Measurements from ENCODE around the gene CCL28. TPM values are rescaled to one million over a fixed set of nuclear protein-coding genes. Genes with fewer than 3 reads are reported as not detected.

CCL28 gene
- total RNA-seq, 2 donors from 2014 or later, result 4.4 to 6.3 TPM

DNA sequence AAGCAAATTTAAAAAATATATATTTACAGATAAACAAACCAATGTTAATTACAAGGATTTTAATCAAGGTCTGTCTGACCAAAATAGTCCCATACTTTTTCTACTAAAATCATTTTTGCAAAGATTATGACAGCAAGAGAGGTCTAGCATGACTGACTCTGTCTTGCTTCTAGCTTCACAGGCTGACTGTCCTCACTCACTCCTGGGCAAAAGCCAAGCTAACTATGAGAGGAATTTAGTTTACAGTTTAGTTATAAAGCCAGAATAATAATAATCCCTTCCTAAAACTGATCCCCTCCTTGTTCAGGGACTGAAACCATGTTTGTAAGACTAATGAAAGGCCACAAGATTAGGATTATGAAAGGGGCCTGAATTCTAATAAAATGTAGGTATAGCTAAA is 53.5 kb downstream of the CCL28 start:
- no peak for DNase-seq (ENCODE audit: low spot score)
- H3K4me3 ChIP-seq, result no peak overlapping the region
- H3K27ac ChIP-seq, result no peak overlapping the region
- H3K36me3 ChIP-seq, result no peaks in the 10 kb centered on the region
- H3K27me3 ChIP-seq (replicated peaks; ENCODE audit: insufficient read depth), result no peaks in the 10 kb centered on the region
- intact Hi-C loops (cut with DNase I), result no loop called here
- H3K9me3 ChIP-seq, result no peaks in the 10 kb centered on the region
- no peaks in the 10 kb centered on the region for H3K4me1 ChIP-seq (replicated peaks)
- TF ChIP-seq, protein P1, sequence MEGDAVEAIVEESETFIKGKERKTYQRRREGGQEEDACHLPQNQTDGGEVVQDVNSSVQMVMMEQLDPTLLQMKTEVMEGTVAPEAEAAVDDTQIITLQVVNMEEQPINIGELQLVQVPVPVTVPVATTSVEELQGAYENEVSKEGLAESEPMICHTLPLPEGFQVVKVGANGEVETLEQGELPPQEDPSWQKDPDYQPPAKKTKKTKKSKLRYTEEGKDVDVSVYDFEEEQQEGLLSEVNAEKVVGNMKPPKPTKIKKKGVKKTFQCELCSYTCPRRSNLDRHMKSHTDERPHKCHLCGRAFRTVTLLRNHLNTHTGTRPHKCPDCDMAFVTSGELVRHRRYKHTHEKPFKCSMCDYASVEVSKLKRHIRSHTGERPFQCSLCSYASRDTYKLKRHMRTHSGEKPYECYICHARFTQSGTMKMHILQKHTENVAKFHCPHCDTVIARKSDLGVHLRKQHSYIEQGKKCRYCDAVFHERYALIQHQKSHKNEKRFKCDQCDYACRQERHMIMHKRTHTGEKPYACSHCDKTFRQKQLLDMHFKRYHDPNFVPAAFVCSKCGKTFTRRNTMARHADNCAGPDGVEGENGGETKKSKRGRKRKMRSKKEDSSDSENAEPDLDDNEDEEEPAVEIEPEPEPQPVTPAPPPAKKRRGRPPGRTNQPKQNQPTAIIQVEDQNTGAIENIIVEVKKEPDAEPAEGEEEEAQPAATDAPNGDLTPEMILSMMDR (IDR thresholded peaks at IDR 0.05), result no peak
- TF ChIP-seq POLR2AphosphoS5 (IDR thresholded peaks at IDR 0.05) (no peak), POLR2A (IDR thresholded peaks at IDR 0.05) (no peak)

DNA sequence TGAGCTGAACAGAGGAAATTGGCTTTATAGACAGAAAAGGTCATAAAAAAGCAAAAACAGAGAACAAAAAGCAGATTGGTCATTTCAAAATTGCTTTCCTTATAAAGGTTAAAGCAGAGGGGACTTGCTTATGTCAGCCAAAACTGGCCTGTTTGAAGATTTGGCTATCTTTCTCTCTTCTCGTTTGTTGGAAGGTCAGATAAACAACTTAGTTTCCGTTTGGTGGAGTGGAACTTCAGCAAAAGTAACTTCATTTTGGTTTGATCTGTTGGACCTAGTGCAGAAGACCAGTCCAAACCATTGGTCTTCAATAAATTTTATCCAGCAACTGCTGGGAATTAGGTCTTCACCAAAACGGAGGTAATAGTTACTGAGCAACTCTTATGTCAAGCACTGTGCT is 53.9 kb downstream of the CCL28 start:
- 40% methylated on average over 3 of the region's 3 CpGs for WGBS
- no peak overlapping the region for H3K4me3 ChIP-seq
- H3K27me3 ChIP-seq (replicated peaks; ENCODE audit: insufficient read depth), result no peaks in the 10 kb centered on the region
- no peaks in the 10 kb centered on the region for H3K36me3 ChIP-seq
- intact Hi-C loops (cut with DNase I), result no loop called here
- no peaks in the 10 kb centered on the region for H3K4me1 ChIP-seq (replicated peaks)
- TF ChIP-seq POLR2A (IDR thresholded peaks at IDR 0.05) (no peak), POLR2AphosphoS5 (IDR thresholded peaks at IDR 0.05) (no peak)
- TF ChIP-seq, protein P1 (IDR thresholded peaks at IDR 0.05), result no peak
- no peak for DNase-seq (ENCODE audit: low spot score)
- H3K27ac ChIP-seq, result no peak overlapping the region
- no peaks in the 10 kb centered on the region for H3K9me3 ChIP-seq

DNA sequence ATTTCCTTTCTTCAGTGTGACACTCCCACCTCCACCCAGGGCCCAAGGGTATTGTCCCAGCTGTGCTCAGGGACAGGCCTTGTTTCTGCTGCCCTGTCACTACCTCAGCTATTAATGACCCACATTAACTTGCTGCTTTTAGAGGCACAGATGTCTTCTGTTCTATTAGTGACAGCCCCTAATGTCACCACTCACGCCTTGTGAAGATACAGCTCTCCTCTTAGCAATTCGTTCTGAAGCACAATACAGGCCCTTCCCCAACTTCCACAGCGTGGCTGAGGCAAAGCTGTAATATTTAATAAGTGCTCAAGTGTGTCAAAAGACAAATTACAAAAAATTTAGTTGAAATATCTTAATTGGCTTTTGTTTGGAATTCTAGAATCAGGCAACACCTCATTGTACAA is 54.3 kb downstream of the CCL28 start:
- Histone ChIP-seq H3K36me3 (no peaks in the 10 kb centered on the region), H3K27me3 (replicated peaks; ENCODE audit: insufficient read depth) (no peaks in the 10 kb centered on the region), H3K4me3 (no peak overlapping the region), H3K4me1 (replicated peaks) (no peaks in the 10 kb centered on the region), H3K9me3 (no peaks in the 10 kb centered on the region), H3K27ac (no peak overlapping the region)
- WGBS, result 54% methylated on average over 3 of the region's 3 CpGs
- intact Hi-C loops (cut with DNase I), result no loop called here
- TF ChIP-seq, protein P1 (IDR thresholded peaks at IDR 0.05), result no peak
- no peak for TF ChIP-seq POLR2AphosphoS5 (IDR thresholded peaks at IDR 0.05)
- TF ChIP-seq POLR2A (IDR thresholded peaks at IDR 0.05), result no peak
- no peak for DNase-seq (ENCODE audit: low spot score)

DNA sequence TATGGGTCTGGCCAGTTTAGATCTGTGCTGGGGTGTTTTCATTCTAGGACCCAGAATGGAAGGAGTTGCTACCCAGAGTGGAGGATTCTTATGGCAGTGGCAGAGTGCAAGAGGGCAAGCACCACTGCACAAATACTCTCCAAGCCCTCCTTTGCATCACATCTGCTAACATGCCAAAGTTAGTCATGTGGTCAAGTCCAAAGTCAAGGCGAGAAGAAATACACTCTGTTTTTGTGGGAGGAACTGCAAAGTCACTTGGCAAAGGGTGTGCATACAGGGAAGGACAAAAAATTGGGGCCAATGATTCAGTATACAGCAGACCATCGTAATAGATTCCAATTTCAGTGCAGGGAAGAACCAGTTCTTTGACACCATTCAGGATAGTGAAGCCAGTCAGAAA is 55.1 kb downstream of the CCL28 start:
- intact Hi-C loops (cut with DNase I), result no loop called here
- no peak for DNase-seq (ENCODE audit: low spot score)
- no peaks in the 10 kb centered on the region for H3K4me1 ChIP-seq (replicated peaks)
- WGBS, result 50% methylated on average over 2 of the region's 2 CpGs
- TF ChIP-seq, protein P1 (IDR thresholded peaks at IDR 0.05), result no peak
- TF ChIP-seq POLR2AphosphoS5 (IDR thresholded peaks at IDR 0.05), result no peak
- no peak for TF ChIP-seq POLR2A (IDR thresholded peaks at IDR 0.05)
- H3K9me3 ChIP-seq, result no peaks in the 10 kb centered on the region
- no peak overlapping the region for H3K27ac ChIP-seq
- H3K4me3 ChIP-seq, result no peak overlapping the region
- no peaks in the 10 kb centered on the region for H3K27me3 ChIP-seq (replicated peaks; ENCODE audit: insufficient read depth)
- no peaks in the 10 kb centered on the region for H3K36me3 ChIP-seq

DNA sequence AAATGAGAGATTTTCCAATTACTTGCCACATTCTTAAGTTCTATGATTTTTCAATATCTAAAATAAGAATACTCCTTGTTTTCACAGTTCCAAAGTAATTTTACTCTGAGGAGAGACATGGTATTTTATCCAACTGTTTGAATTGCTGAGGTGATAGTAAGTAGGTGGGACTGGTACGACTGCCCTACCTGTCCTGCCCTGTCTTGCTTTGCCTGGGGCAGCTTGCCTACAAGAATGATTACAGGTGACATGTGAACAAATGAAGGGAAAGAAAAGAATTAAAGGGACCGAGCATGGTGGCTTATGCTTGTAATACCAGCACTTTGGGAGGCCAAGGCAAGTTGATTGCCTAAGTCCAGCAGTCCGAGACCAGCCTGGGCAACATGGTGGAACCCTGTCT is 57.4 kb downstream of the CCL28 start:
- 59% methylated on average over 3 of the region's 3 CpGs for WGBS
- no peaks in the 10 kb centered on the region for H3K4me1 ChIP-seq (replicated peaks)
- no peak for DNase-seq (ENCODE audit: low spot score)

More for the DNA sequence above, 57.4 kb downstream of the CCL28 start:
- Histone ChIP-seq H3K36me3 (no peaks in the 10 kb centered on the region), H3K9me3 (no peaks in the 10 kb centered on the region), H3K4me3 (no peak overlapping the region), H3K27ac (no peak overlapping the region), H3K27me3 (replicated peaks; ENCODE audit: insufficient read depth) (no peaks in the 10 kb centered on the region)
- TF ChIP-seq, protein P1 (IDR thresholded peaks at IDR 0.05), result no peak
- TF ChIP-seq POLR2AphosphoS5 (IDR thresholded peaks at IDR 0.05) (no peak), POLR2A (IDR thresholded peaks at IDR 0.05) (no peak)
- intact Hi-C loops (cut with DNase I), result no loop called here

All from prostate gland (tissue), 2 donors.